Chondrocyte (in vitro differentiated cells): ENCODE measurements around the gene TERC. TPM values are rescaled to one million over a fixed set of nuclear protein-coding genes. Genes with fewer than 3 reads are reported as not detected.

Source experiments
- DNase-seq: peaks from one replicate; pipeline ENCODE4 v3.0.0; 2021; ENCODE audit warnings: mixed read lengths, low spot score
- H3K27ac Mint-ChIP-seq: one replicate; pipeline ENCODE4 v1.8.0; 2021; ENCODE audit warnings: mild to moderate bottlenecking, moderate library complexity, mixed read lengths; ENCODE audit not compliant: unreplicated experiment
- H3K27me3 Mint-ChIP-seq: 2 replicates; pipeline ENCODE4 v1.8.0; 2021; ENCODE audit warnings: low read depth, mixed read lengths
- H3K36me3 Mint-ChIP-seq: 2 replicates; pipeline ENCODE4 v1.8.0; 2021; ENCODE audit warnings: low read depth, mixed read lengths
- H3K4me1 Mint-ChIP-seq: 2 replicates; pipeline ENCODE4 v1.8.0; 2021; ENCODE audit warnings: low read depth, mild to moderate bottlenecking, mixed read lengths
- H3K4me3 Mint-ChIP-seq: one replicate; pipeline ENCODE4 v1.8.0; 2021; ENCODE audit warnings: mild to moderate bottlenecking, moderate library complexity, mixed read lengths; ENCODE audit not compliant: unreplicated experiment
- H3K9me3 Mint-ChIP-seq: 2 replicates; pipeline ENCODE4 v1.8.0; 2021; ENCODE audit warnings: low read depth, mixed read lengths
- total RNA-seq: library from RNA; stranded (reverse); gene quantifications from 3 replicates; pipeline ENCODE4 v1.2.1, GENCODE V29; 2021
- TF ChIP-seq, protein P1 (sequence below): fragments of 200-600 bp; sonication (generic); IDR thresholded peaks from 2 replicates; pipeline ENCODE4 v1.5.0; 2021; ENCODE audit warnings: antibody characterized with exemption, mild to moderate bottlenecking, moderate library complexity

TERC gene
- total RNA-seq, 1 donor from 2014 or later, result 0.99 TPM

DNA sequence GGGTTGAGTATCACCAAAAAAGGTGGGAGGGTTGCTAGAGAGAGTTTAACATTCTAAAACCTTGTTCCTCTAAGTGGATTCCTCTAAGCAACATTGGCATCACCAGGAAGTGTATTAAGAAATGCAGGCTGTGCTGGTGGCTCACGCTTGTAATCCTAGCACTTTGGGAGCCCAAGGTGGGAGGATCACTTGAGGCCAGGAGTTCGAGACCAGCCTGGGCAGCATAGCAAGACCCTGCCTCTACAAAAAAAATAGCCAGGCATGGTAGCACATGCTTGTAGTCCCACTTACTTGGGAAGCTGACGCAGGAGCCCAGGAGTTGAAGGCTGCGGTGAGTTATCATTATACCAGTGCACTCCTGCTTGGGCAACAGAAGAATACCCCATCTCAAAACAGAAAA lies 13.0 kb upstream of the TERC start:
- no peak overlapping the region for H3K4me3 Mint-ChIP-seq
- H3K27ac Mint-ChIP-seq, result no peak overlapping the region
- no peak for DNase-seq

DNA sequence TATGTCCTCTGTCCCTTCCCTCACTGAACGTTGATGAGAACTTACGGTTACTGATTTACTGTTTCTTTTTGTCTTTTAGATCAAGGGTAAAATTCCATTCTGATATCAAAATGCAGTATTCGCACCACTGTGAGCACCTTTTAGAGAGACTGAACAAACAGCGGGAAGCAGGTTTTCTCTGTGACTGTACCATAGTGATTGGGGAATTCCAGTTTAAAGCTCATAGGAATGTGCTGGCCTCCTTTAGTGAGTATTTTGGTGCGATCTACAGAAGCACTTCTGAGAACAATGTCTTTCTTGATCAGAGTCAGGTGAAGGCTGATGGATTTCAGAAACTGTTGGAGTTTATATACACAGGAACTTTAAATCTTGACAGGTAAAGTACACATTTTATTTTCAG lies 9.3 kb upstream of the TERC start:
- Mint-ChIP-seq H3K4me3 (peak overlapping the region; percentile 98), H3K27ac (peak overlapping the region; percentile 100)
- TF ChIP-seq, protein P1, sequence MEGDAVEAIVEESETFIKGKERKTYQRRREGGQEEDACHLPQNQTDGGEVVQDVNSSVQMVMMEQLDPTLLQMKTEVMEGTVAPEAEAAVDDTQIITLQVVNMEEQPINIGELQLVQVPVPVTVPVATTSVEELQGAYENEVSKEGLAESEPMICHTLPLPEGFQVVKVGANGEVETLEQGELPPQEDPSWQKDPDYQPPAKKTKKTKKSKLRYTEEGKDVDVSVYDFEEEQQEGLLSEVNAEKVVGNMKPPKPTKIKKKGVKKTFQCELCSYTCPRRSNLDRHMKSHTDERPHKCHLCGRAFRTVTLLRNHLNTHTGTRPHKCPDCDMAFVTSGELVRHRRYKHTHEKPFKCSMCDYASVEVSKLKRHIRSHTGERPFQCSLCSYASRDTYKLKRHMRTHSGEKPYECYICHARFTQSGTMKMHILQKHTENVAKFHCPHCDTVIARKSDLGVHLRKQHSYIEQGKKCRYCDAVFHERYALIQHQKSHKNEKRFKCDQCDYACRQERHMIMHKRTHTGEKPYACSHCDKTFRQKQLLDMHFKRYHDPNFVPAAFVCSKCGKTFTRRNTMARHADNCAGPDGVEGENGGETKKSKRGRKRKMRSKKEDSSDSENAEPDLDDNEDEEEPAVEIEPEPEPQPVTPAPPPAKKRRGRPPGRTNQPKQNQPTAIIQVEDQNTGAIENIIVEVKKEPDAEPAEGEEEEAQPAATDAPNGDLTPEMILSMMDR, result no peak

More for the DNA sequence above, 13.0 kb upstream of the TERC start:
- peaks cover 34% of the 10 kb centered on the region for H3K36me3 Mint-ChIP-seq
- TF ChIP-seq, protein P1, result no peak
- no peaks in the 10 kb centered on the region for H3K9me3 Mint-ChIP-seq
- H3K27me3 Mint-ChIP-seq, result no peaks in the 10 kb centered on the region
- peaks cover 24% of the 10 kb centered on the region for H3K4me1 Mint-ChIP-seq

DNA sequence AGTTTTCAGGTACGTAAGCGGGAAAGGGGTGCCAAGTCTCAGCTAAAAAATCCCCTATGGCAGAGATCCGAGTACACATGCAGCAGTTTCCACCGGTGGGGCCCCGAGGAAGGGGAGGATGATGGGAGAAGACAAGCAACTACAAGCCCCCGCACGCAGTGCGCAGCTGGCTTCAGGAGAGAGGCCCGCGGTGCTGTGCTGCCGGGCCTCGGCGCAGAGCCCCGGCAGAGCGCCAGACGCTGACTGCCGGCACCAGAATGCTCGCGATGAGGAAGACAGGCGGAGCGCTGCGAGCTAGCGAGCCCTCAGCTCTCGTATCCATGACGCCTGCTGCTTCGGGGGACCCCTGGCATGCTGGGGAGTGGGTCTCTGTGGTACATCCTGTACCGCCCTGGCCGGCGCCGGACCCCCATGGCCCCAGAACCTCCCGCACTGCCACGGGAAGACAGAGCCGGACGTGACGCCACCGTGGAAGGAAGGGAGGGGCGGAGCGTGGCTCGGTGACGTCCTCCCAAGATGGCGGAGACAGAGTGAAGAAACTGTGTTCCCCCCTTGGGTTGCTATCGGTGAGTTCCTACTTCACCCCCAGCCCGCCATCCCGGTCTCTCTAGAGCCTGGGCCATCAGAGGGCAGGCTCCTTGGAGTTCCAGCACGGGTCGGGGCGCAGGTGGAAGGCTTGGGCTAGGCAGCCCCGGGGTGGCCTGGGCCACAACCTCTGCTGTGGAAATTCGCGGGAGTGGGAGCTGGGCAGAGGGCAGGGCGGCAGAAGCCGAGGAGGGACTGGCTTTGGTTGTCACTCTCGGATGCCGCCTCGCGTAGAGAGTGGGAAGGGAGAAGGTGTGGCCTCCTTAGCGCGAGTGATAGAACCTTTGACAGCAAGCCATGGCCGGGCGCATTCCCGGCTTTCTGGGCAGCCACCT lies 8.3 kb upstream of the TERC start, which contains the start of gene MYNN:
MYNN (plus strand) TSS at position 500 of the 920 bp plus-strand sequence. CDS start 900 bp downstream, outside the sequence.
- peak within 1 kb of the TSS; percentile 100 for H3K27ac Mint-ChIP-seq
- H3K27me3 Mint-ChIP-seq, result no peaks in the 10 kb centered on the region
- H3K36me3 Mint-ChIP-seq, result peaks cover 12% of the 10 kb centered on the region
- H3K4me1 Mint-ChIP-seq, result peaks cover 28% of the 10 kb centered on the region
- H3K9me3 Mint-ChIP-seq, result no peaks in the 10 kb centered on the region
- peak within 1 kb of the TSS; percentile 98 for H3K4me3 Mint-ChIP-seq
- peak; percentile 94 for DNase-seq
- TF ChIP-seq, protein P1, result peak; percentile 46

More for the DNA sequence above, 9.3 kb upstream of the TERC start:
- Mint-ChIP-seq H3K9me3 (no peaks in the 10 kb centered on the region), H3K36me3 (peaks cover 16% of the 10 kb centered on the region), H3K27me3 (no peaks in the 10 kb centered on the region), H3K4me1 (peaks cover 28% of the 10 kb centered on the region)
- no peak for DNase-seq

DNA sequence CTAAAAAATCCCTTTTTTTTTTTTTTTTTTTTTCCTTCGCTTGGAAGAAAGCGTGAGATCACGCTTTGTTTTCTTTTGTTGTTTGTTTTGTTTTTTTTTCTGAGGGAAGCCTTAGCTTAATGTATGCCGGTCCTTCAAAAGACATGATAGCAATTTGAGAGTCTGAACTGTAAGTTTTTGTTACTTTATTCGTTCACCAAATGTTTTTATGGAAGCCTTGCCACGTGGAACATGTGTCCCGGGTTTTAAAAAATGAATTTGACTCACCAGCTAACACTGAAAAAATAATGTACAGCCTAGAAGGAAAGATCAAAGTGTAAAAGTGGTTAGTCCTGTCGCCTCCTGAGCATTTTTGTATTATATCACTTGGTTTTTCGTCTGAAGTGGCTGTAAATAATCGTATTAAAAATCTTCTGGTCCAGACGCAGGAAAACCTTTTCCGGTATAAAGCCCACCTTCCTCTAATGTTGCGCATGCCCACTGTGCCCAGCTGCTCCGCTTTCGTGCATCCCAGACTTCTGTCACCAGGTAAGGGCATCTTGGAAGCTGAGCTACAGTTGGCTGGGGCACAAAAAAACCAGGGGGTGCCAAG lies 7.5 kb upstream of the TERC start:
- peak overlapping the region; percentile 100 for H3K27ac Mint-ChIP-seq
- peaks cover 8% of the 10 kb centered on the region for H3K36me3 Mint-ChIP-seq
- no peaks in the 10 kb centered on the region for H3K9me3 Mint-ChIP-seq
- H3K4me1 Mint-ChIP-seq, result peaks cover 28% of the 10 kb centered on the region
- no peak for DNase-seq
- TF ChIP-seq, protein P1, result no peak
- H3K4me3 Mint-ChIP-seq, result peak overlapping the region; percentile 98
- H3K27me3 Mint-ChIP-seq, result no peaks in the 10 kb centered on the region
